Measurements from ENCODE around the gene EFNA4.

Gene EFNA4

DNA sequence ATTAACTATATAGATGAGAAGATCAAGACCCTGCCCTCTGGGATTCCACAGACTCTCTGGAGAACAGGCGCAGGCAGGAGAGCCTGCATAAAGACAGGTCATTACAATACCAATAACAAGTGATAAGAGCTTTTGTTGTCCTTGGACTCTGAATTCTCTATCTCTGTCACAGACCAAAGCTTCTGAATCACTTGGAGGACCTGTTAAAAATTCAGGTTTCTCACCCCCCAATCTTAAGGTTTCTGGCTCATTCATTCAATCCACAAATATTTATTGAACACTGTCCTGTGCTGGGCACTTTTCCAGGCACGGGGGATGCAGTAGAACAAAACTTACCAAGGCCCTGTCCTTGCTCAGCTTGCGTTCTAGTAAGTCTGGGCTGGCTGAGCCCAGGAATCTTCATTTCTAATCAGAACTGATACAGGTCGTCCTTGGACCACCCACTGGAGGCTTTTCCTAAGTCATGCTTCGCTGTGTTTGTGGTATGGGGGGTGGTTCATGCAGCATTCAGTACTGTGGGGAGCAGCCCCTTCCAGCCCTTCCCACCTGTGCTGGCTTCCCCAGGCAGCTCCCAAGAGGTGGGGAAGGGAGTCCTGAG lies 1.4 kb downstream of the EFNA4 start:
- TF ChIP-seq EP300 (IDR thresholded peaks at IDR 0.05; ENCODE audit: borderline replicate concordance) (no peak), TCF12 (IDR thresholded peaks at IDR 0.05; ENCODE audit: low read depth) (no peak), ZBTB7A (IDR thresholded peaks at IDR 0.05; ENCODE audit: low read depth) (no peak), RAD21 (IDR thresholded peaks at IDR 0.05; ENCODE audit: low read depth) (no peak), CEBPB (IDR thresholded peaks at IDR 0.05) (no peak), EGR1 (IDR thresholded peaks at IDR 0.05) (no peak), YY1 (IDR thresholded peaks at IDR 0.05; ENCODE audit: low read depth) (no peak), CREB1 (IDR thresholded peaks at IDR 0.05; ENCODE audit: low read depth) (no peak)
- TF ChIP-seq, protein P1, sequence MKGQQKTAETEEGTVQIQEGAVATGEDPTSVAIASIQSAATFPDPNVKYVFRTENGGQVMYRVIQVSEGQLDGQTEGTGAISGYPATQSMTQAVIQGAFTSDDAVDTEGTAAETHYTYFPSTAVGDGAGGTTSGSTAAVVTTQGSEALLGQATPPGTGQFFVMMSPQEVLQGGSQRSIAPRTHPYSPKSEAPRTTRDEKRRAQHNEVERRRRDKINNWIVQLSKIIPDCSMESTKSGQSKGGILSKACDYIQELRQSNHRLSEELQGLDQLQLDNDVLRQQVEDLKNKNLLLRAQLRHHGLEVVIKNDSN (IDR thresholded peaks at IDR 0.05) = no peak
- TF ChIP-seq, protein P2, sequence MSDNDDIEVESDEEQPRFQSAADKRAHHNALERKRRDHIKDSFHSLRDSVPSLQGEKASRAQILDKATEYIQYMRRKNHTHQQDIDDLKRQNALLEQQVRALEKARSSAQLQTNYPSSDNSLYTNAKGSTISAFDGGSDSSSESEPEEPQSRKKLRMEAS (IDR thresholded peaks at IDR 0.05) = no peak

DNA sequence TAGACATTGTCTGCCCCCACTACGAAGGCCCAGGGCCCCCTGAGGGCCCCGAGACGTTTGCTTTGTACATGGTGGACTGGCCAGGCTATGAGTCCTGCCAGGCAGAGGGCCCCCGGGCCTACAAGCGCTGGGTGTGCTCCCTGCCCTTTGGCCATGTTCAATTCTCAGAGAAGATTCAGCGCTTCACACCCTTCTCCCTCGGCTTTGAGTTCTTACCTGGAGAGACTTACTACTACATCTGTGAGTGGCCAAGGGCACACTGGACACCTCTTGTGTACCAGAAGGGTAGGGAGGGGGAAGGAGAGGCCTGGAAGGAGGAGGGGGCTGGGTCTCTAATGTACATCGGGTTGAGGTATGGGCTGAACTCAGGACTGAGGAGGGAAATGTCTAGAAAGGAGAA lies 3.2 kb downstream of the EFNA4 start:
- TF ChIP-seq NFIC (IDR thresholded peaks at IDR 0.05) = no peak
- no peak for TF ChIP-seq CREB1 (IDR thresholded peaks at IDR 0.05; ENCODE audit: low read depth)
- no peak for TF ChIP-seq YY1 (IDR thresholded peaks at IDR 0.05; ENCODE audit: low read depth)
- no peak for TF ChIP-seq RAD21 (IDR thresholded peaks at IDR 0.05; ENCODE audit: low read depth)
- TF ChIP-seq CEBPB (IDR thresholded peaks at IDR 0.05) = no peak
- TF ChIP-seq, protein P2 (IDR thresholded peaks at IDR 0.05) = no peak
- no peak for TF ChIP-seq FOXM1 (IDR thresholded peaks at IDR 0.05; ENCODE audit: borderline replicate concordance, low read depth)
- TF ChIP-seq, protein P1 (IDR thresholded peaks at IDR 0.05) = no peak
- no peak for TF ChIP-seq TAF1 (IDR thresholded peaks at IDR 0.05; ENCODE audit: low read depth)
- no peak for TF ChIP-seq TCF12 (IDR thresholded peaks at IDR 0.05; ENCODE audit: low read depth)
- TF ChIP-seq EP300 (IDR thresholded peaks at IDR 0.05; ENCODE audit: borderline replicate concordance) = no peak
- TF ChIP-seq ZBTB7A (IDR thresholded peaks at IDR 0.05; ENCODE audit: low read depth) = no peak
- TF ChIP-seq, protein P3, sequence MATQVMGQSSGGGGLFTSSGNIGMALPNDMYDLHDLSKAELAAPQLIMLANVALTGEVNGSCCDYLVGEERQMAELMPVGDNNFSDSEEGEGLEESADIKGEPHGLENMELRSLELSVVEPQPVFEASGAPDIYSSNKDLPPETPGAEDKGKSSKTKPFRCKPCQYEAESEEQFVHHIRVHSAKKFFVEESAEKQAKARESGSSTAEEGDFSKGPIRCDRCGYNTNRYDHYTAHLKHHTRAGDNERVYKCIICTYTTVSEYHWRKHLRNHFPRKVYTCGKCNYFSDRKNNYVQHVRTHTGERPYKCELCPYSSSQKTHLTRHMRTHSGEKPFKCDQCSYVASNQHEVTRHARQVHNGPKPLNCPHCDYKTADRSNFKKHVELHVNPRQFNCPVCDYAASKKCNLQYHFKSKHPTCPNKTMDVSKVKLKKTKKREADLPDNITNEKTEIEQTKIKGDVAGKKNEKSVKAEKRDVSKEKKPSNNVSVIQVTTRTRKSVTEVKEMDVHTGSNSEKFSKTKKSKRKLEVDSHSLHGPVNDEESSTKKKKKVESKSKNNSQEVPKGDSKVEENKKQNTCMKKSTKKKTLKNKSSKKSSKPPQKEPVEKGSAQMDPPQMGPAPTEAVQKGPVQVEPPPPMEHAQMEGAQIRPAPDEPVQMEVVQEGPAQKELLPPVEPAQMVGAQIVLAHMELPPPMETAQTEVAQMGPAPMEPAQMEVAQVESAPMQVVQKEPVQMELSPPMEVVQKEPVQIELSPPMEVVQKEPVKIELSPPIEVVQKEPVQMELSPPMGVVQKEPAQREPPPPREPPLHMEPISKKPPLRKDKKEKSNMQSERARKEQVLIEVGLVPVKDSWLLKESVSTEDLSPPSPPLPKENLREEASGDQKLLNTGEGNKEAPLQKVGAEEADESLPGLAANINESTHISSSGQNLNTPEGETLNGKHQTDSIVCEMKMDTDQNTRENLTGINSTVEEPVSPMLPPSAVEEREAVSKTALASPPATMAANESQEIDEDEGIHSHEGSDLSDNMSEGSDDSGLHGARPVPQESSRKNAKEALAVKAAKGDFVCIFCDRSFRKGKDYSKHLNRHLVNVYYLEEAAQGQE (IDR thresholded peaks at IDR 0.05; ENCODE audit: low read depth) = no peak

DNA sequence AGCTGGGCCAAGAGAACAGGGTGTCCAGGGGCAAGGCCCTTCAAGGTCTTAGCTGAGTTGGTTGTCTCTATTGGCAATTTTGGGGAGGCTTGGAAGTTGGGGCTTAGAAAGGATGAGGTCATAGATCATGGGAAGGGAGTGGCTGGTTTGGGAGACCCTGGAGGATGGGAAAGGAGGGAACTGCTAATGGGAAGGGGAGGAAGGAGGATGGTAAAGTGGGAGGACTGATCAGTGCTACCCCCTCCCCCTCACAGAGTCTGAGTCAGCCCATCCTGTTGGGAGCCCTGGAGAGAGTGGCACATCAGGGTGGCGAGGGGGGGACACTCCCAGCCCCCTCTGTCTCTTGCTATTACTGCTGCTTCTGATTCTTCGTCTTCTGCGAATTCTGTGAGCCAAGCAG lies 5.1 kb downstream of the EFNA4 start:
- TF ChIP-seq, protein P3 (IDR thresholded peaks at IDR 0.05; ENCODE audit: low read depth) = no peak
- TF ChIP-seq CEBPB (IDR thresholded peaks at IDR 0.05) (no peak), TCF12 (IDR thresholded peaks at IDR 0.05; ENCODE audit: low read depth) (no peak), TEAD4 (IDR thresholded peaks at IDR 0.05) (no peak), TAF1 (IDR thresholded peaks at IDR 0.05; ENCODE audit: low read depth) (no peak), CREB1 (IDR thresholded peaks at IDR 0.05; ENCODE audit: low read depth) (no peak), YY1 (IDR thresholded peaks at IDR 0.05; ENCODE audit: low read depth) (no peak), EP300 (IDR thresholded peaks at IDR 0.05; ENCODE audit: borderline replicate concordance) (no peak), FOXM1 (IDR thresholded peaks at IDR 0.05; ENCODE audit: borderline replicate concordance, low read depth) (no peak), RAD21 (IDR thresholded peaks at IDR 0.05; ENCODE audit: low read depth) (no peak), NFIC (IDR thresholded peaks at IDR 0.05) (no peak), EGR1 (IDR thresholded peaks at IDR 0.05) (no peak), ZBTB7A (IDR thresholded peaks at IDR 0.05; ENCODE audit: low read depth) (no peak)
- TF ChIP-seq, protein P1 (IDR thresholded peaks at IDR 0.05) = no peak
- TF ChIP-seq, protein P2 (IDR thresholded peaks at IDR 0.05) = no peak

GRCh38 chr1:155069551-155070157 lies 6.1 kb downstream of the EFNA4 start:
- no peak for TF ChIP-seq TCF12 (IDR thresholded peaks at IDR 0.05; ENCODE audit: low read depth)
- TF ChIP-seq ZBTB7A (IDR thresholded peaks at IDR 0.05; ENCODE audit: low read depth) = no peak
- TF ChIP-seq EGR1 (IDR thresholded peaks at IDR 0.05) = no peak
- no peak for TF ChIP-seq CEBPB (IDR thresholded peaks at IDR 0.05)

DNA sequence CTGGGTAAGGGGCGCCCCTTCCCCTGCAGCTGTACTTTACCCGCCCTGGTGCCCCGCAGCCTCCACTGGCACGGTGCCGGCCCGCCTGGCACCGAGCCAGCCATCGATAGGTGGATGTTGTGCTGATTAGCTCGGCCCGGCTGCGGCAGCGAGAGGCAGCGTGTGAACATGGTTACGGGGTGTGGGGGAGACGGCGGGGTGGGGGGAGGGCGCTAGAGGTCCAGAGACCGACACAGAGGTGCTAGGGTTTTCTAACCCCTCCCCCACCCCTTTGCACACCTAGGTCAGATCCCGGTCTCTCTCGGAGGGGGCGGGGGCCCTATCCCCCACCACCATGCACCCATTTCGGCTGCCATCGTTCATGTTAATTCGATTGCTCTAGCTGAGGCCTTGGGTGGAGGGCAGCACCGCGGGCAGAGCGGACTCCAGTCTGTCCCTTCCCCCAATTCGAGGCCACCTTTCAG lies 6.7 kb downstream of the EFNA4 start:
- TF ChIP-seq NFIC (IDR thresholded peaks at IDR 0.05) = peak; percentile 73
- TF ChIP-seq, protein P1 (IDR thresholded peaks at IDR 0.05) = no peak
